ENCODE data around the gene DDN.

The DDN gene

GRCh38 chr12:48980389-48980952 lies 18.7 kb downstream of the DDN start:
- DNase-seq, result no peak

GRCh38 chr12:48979602-48980388 lies 19.4 kb downstream of the DDN start:
- peak; percentile 57 for DNase-seq

GRCh38 chr12:48978741-48979601 lies 20.2 kb downstream of the DDN start:
- DNase-seq, result peak; percentile 51

GRCh38 chr12:48978291-48978740 lies 20.9 kb downstream of the DDN start, which contains the start of gene WNT1:
WNT1 (plus strand) TSS chr12:48978322; CDS start chr12:48978651, 329 bp downstream.
- no peak for DNase-seq

DNA sequence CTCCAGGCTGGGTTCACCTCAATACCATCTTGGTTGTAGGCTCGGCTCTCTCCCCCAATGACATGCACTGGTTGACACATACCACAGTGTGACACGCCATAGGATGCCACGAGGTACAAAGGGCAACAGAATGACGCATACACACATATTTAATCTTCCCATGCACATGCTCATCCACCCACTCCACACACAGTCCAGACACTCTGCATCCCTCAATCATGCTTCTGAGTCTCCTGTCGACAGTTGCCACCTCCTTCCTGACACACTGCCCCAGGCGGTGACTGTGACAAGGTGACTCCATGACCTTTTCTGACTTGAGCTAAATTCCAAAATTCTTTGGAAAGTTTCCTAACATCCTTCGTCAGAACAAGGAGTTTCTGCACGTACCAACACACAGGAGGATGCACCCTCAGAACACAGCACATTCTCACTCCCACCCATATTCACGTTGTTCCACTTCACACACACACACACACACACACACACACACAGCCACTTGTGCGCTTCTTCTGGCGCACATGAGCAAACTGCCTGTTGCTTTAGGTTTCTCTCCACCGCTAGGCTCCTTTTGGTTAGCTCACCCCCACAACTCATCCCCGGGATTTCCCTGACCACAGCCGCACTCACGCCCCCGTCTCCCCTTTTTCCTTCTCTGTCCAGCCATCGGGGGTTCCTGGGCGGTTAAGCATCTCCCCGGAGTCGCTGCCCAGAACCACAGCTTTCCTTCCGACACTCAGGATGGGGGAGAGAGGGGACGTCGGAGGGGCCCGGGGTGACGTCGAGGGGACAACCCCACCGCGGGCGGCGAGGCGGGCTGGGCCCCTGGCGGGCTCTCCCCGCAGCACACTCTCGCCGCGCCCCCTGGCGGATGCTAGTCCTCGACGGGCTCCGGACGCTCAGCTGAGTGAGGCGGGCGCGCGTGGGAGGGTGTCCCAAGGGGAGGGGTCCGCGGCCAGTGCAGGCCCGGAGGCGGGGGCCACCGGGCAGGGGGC lies 21.6 kb downstream of the DDN start:
- DNase-seq, result peak; percentile 73

GRCh38 chr12:48973941-48974673 lies 25.1 kb downstream of the DDN start:
- peak; percentile 56 for DNase-seq

GRCh38 chr12:48973531-48973930 lies 25.6 kb downstream of the DDN start:
- peak; percentile 51 for DNase-seq

DNA sequence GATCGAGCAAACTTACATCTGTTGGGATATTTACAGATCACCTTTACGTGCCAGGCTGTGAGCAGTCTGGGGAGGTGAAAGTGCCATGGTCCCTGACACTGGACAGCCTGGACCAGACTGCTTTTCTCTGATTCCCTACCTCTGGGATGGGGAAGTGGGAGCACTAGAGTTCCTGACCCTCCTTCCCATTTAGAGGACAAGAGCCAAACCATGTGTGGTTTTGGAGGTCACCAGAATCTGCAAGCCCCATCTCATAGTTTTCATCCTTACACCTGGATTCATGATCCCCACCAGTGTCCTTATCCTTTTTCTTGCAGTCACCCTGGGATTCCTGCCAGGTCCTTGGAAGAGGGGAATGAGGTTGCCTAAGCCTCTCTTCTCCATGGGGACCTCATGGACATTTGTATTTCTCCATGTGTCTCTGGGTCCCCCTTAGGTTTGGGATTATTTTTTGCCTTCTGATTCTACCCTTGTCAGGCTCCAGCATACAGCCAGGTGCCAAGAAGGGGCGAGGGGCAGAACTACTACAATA lies 26.2 kb downstream of the DDN start:
- no peak for DNase-seq

GRCh38 chr12:48972213-48972951 lies 26.8 kb downstream of the DDN start:
- DNase-seq, result peak; percentile 45

DNA sequence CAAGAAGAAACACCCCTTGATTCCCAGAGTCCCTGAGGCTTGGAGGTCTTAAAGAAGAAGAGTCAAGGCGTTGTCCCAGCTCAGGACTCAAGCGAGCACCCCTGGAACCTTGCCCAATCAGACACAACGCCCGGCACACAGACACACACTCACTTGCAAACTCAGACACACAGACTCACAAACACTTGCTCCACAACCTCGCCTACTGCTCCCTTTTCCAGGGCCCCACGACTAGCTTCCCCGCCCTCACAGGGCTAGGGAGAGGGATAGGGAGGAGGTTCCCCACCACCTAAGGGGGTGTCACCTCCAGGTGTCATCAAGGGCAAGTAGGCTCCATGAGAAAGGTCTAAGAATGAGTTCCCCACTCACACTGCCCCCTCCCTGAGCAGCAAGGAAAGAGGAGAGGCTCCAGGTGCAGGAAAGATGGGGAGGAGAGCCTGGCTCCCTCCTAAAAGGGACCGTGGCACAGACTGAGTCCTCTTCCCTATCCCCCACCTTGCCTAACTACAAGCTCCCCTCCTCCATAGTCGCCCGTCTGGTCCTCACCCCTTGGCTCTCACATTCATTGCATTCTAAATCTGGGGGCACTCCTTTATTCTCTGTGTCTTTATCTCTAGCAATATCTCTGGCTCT lies 28.4 kb downstream of the DDN start:
- no peak for DNase-seq

DNA sequence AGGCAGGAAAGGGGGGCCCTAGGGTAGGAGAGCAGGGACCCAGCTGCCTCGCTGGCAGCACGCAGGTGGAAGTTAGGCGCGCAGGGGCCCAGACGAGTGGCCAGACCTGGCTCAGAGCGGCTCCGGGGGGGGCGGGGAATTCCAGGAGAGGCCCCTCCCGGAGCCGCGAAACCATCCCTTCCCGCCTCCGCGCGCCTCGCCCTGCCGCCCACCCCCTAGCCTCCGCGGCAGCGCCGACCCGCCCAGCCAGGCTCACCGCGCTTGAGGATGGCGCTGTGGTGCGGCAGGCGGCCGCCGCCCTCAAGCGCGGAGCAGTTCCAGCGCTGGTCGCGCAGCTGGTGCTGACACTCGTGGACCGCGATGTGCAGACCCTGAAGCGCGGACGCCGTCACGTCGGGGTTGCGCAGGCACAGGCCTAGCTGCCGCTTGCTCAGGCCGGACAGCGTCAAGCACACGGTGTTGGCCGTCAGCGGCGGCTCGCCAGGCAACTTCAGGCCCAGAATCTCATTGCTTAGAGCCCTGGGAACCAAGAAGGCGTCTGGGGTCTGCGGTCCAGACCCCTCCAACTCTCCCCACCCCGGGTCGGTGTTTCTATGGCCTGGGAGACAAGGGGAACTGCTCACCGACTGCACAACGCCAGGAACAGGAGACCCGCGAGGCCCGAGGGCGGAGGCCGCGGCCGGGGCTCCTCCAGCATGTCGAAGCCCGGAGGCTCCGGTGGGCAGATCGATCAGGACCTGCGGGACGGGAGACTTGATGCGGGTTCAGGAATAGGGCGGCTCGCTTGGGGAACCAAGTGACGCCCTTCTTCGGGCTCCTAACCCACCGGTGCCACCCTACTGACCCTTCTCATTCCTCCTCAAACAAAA lies 29.1 kb downstream of the DDN start:
- DNase-seq, result peak; percentile 56

GRCh38 chr12:48969160-48969771 lies 29.9 kb downstream of the DDN start:
- DNase-seq, result no peak

DNA sequence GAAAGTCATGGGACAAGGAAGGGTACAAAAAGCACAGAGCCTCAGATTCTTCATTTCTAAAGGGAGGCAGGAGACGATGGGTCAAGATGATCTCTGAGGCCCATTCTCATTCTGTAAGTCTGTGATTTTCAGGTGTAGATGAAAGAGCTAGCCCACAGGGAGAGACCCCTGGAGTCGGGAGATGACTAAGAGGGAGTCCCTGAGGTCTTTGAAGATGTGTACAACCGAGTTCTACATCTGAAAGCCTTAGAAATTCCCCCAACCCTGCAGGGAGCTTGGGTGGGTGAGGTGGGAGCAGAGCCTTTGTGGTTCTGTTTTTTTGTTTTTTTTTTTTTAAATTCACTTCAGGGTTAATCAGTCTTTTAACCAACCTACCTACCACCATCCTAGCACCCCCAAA lies 30.7 kb downstream of the DDN start:
- no peak for DNase-seq

- no peak for DNase-seq
Measured at GRCh38 chr12:48967991-48968390, 31.2 kb downstream of the DDN start.

- DNase-seq, result no peak
Measured at GRCh38 chr12:48966177-48966895, 32.8 kb downstream of the DDN start.

DNA sequence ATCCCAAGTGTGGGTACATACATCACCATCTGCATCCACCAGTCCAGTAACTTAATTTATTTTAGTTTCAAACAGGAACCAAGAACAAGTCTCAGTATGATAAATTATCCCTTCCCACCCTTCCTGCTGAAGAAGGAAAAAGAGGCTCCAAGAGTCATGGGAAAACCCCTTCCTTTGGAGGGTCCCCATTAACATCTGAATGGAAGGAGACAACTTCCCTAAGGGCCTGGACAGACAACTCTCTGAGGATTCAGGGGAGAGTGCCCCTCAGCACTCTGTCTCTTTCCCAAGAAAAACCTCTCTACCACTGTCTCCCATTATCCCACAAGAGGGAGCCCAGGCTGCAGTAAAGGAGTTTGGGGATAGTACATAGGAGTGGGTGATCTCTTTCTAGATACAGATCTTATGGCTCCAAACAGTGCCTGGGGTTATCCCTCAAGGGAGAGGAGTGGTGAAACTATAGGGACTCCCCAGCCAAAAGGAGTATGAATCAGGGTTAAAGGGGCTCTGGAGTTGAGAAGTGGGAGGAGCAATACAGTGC lies 33.8 kb downstream of the DDN start:
- no peak for DNase-seq

GRCh38 chr12:48961801-48962200 lies 37.4 kb downstream of the DDN start:
- no peak for DNase-seq
